Ammon's horn (tissue), 1 donor: ENCODE results near the gene VCAN.

Source experiments
- DNase-seq: peaks from one replicate; pipeline ENCODE4 v3.0.0-alpha.2; 2016; ENCODE audit warnings: low spot score

Gene VCAN

GRCh38 chr5:83467371-83468035 lies 4.0 kb upstream of the VCAN start:
- no peak for DNase-seq

GRCh38 chr5:83469075-83469474 lies 2.5 kb upstream of the VCAN start:
- no peak for DNase-seq

DNA sequence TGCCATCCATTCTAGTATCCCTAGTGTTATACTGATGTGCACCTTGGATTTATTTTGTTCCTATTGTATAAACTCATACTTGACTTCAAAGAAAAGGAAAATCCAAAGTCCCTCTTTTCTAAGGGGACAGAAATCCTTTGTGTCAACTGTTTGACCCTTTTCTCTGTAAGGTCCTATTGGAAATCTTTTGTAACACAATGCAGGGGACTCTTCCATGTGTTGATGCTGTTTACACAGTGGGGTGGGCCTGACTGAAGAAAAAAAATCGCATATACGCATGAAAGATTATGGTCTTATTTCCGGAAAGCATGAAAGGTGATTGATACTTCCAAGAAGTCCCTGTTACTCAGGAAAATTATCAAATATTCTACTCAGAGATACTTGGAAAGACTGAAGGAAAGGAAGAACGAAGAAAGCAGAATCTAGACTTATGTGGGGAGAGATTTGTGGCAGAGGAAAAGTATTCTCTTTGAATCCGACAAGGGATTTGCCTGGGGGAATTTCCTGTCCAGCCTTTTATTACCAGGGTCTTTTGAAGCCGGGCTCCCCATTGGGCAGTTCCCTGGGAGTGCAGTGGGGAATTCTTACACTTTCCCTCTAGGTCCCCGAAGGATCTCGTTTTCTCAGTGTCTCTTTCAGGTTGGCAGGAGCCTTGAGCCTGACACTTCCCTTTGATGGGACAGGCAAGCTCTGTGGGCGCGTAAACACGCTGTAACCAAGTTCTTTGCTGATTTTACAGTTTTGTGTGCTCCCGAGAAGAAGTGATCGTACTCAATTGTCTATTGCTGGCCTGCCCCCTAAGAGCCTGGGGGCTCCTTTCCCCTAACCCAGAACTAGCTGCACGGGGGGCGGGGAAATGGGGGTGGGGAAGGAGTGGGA lies 779 bp upstream of the VCAN start:
- DNase-seq = no peak

- DNase-seq = no peak
Measured at GRCh38 chr5:83472213-83472507, 616 bp downstream of the VCAN start.

GRCh38 chr5:83472508-83473345 lies 1.2 kb downstream of the VCAN start:
- DNase-seq = peak; percentile 22

- DNase-seq = peak; percentile 94
Measured at GRCh38 chr5:83473346-83474160, 2.0 kb downstream of the VCAN start.

DNA sequence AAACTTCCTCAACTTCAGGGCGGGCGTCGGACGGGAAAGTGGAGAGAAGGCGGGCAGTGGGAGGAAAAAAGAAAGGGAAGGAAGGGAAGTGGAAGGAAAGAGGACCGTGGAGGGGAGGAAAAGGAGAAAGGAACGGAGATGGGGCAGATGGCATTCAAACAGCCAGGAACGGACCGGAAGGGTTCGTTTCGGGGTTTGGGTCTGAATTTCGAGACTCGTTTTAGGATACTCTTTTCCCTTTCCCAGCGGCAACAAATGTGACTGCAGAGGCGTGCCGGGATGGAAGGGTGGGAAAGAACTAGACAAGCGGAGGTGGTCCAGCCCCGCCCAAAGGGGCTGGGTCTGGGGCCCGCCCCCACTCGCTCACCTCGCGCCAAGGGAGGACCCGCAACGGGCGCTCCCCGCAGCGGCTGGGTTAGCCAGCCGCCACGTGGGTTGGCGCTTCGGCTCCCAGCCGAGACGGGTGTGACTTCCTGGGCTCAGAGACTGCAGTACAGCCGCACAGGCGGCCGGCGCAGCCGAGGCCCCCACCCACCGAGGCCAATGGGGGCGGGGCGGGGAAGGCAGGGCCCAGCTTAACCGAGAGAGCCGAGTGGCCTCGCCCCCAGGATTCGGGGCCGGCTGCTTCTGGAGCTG lies 2.7 kb downstream of the VCAN start:
- peak; percentile 67 for DNase-seq

DNA sequence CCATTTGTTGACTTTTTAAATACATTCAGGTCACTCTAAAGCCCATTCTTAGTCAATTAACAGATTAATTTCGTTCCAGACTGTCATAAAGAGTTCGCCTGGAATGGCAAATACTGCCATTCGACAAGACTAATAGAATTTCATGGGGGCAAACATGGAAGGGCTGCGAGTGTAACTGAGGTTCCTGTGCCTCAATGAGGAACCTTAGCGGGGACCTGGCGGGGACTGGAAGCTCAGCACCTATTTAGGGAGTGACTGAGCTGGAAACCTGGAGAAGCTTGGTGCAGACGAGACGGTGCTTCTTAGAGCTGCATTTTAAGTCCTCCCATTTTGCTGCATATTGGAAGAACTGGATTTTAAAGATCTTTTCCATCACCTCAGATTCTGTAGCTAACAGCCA lies 3.4 kb downstream of the VCAN start:
- DNase-seq = no peak

- DNase-seq = no peak
Measured at GRCh38 chr5:83475391-83475863, 3.9 kb downstream of the VCAN start.

DNA sequence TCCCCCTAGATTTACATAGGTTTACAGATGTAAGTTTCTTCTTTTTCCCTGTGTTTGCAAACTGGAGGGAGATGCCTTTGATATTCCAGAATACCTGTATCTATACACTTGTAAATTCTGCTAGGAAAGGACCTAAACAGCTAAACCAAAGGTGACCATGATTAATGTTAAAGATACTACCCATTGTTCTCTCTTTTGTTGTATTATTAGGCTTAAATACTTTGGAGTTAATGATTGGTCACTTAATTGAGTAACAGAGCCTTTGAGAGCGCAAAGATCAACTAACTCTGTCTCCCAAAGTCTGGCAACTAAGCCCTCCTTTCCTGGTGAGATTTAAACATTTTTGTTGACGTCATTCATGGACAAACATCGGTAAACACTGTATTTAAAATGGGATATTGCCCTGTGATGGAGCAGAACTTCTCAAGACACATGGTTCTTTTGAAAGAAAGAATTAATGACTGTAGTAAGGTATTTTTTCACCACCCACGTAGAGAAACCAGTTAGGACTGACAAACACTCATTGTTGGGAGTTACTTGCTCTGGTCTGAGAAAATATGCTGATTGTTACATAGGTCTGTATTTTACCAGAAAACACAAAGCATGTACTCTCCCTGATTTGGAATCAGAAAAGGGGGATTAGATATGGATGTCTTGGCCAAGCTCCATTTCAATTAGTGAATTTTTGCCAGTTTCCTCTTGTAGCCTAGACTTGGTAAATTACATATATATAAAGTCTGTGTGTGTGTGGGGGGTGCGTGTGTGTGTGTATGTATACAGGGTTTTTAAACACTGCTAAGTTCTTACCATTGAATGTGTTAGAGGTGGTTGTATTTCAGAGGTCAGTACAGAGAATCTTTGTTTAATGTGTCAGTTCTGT lies 4.6 kb downstream of the VCAN start:
- no peak for DNase-seq

DNA sequence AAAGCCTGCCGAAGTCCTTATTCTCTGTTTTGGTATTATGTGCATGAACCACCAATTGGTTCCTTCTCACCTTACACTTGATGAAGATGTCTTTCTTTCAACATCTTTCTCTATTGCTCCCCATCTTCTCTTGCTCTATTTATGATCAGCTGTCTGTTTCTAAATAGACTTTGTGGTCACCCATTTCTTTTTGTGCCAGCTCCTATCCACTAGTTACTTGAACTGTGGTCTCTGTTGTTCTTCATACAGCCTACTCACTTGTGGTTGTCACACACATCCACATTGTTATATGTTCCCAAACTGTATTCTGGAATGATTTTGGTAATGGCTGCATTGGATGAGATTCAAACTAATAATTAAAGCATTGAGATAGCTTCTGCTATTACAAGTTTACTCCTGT lies 11.4 kb downstream of the VCAN start:
- DNase-seq = no peak

DNA sequence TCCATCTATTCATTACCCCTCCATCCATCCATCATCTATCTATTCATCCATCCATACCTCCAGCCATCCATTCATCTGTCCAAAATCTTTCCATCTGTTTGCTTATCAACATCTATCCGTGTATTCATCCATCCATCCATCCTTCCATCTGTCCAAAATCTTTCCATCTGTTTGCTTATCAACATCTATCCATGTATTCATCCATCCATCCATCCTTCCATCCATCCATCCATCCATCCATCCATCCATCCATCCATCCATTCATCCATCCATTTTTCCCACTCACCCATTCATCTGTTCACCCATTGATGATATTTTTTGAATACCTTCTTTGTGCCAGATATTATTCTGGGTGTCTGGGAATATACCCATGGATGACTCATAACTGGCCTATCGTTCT lies 12.8 kb downstream of the VCAN start:
- DNase-seq = no peak

DNA sequence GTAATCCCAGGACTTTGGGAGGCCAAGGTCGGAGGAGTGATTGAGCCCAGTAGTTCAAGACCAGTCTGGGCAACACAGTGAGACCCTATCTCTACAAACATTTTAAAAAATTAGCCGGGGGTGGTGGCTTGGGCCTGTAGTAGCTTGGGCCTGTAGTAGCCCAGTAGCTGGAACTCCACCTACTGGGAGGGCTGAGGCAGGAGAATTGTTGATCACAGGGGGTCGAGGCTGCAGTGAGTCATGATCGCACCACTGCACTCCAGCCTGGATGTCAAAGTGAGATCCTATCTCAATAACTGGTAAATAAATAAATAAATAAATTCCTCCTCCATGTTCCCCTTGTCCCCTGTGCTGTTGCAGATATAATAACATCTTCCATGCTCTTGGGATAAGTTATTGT lies 14.3 kb downstream of the VCAN start:
- no peak for DNase-seq

DNA sequence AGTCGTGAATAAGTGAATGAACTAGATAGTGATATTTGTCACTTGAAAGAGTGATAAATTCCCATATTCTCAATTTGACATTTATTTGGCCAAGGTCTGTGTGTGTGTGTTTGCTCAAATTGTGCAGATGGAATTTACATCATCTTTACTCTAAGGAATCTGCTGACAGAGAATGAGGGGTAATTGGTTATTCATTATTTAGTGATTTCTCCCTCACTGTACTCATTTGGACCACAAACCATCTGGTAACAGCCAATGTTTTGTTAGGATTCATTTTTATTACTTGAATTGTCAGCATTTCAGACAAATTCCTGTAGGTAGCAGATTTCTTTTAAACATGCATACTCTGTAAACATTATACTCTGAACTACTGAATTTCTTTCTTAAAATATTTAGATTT lies 15.6 kb downstream of the VCAN start:
- no peak for DNase-seq

- no peak for DNase-seq
Measured at GRCh38 chr5:83488271-83488670, 16.7 kb downstream of the VCAN start.

- DNase-seq = no peak
Measured at GRCh38 chr5:83488821-83489220, 17.3 kb downstream of the VCAN start.

- no peak for DNase-seq
Measured at GRCh38 chr5:83490203-83490602, 18.7 kb downstream of the VCAN start.

DNA sequence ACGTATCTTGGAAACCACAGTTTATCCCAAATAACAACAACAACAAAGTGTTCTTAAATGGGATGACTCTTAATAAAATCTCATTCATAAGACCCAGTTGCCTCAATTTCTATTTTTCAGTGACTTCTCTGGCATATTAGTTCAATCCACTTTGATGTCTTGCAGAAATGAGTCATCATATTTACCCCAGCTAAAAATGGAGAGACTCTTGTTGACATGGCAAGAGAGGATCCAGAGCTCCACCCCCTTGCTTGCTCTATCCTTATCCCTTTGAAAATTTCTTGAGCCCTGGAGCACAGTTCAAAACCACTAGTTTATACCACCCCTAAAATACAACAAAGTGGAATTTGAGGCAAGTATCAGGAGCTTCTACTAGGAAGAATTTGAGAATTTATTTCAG lies 20.8 kb downstream of the VCAN start:
- DNase-seq = no peak

- no peak for DNase-seq
Measured at GRCh38 chr5:83493644-83494043, 22.1 kb downstream of the VCAN start.

DNA sequence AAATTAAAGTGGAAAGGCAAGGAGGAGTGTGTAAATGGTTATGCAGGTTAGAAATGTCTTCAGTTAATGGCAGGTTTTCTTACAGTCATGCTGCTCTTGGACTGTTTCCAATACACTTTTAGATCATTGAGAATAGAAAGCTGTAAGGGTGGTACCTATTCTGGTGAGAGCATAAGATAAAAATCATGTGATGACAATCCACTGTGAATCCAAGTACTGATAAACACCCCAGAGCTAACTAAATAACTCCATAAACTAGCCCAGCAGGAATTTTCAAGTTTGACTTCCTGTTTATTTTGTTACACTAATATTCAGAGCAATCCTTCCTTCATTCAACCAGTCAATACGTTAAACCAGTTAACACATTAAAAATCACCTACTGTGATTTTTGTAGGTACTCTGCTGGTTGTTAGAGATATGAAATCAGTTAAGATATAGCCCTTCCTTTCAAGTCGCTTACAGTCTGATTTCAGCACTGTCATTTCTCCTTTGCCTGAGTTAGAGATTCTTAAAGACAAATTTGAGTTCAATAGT lies 22.6 kb downstream of the VCAN start:
- DNase-seq = no peak
